Measurements from ENCODE around the gene MICALL1.

MICALL1 gene

GRCh38 chr22:37982938-37983859 is 77.1 kb downstream of the MICALL1 start:
- no peak overlapping the region for H3K27ac ChIP-seq
- no peak for TF ChIP-seq ZFX (IDR thresholded peaks at IDR 0.05)
- TF ChIP-seq, protein P1, sequence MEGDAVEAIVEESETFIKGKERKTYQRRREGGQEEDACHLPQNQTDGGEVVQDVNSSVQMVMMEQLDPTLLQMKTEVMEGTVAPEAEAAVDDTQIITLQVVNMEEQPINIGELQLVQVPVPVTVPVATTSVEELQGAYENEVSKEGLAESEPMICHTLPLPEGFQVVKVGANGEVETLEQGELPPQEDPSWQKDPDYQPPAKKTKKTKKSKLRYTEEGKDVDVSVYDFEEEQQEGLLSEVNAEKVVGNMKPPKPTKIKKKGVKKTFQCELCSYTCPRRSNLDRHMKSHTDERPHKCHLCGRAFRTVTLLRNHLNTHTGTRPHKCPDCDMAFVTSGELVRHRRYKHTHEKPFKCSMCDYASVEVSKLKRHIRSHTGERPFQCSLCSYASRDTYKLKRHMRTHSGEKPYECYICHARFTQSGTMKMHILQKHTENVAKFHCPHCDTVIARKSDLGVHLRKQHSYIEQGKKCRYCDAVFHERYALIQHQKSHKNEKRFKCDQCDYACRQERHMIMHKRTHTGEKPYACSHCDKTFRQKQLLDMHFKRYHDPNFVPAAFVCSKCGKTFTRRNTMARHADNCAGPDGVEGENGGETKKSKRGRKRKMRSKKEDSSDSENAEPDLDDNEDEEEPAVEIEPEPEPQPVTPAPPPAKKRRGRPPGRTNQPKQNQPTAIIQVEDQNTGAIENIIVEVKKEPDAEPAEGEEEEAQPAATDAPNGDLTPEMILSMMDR (conservative IDR thresholded peaks at IDR 0.05) = no peak

DNA sequence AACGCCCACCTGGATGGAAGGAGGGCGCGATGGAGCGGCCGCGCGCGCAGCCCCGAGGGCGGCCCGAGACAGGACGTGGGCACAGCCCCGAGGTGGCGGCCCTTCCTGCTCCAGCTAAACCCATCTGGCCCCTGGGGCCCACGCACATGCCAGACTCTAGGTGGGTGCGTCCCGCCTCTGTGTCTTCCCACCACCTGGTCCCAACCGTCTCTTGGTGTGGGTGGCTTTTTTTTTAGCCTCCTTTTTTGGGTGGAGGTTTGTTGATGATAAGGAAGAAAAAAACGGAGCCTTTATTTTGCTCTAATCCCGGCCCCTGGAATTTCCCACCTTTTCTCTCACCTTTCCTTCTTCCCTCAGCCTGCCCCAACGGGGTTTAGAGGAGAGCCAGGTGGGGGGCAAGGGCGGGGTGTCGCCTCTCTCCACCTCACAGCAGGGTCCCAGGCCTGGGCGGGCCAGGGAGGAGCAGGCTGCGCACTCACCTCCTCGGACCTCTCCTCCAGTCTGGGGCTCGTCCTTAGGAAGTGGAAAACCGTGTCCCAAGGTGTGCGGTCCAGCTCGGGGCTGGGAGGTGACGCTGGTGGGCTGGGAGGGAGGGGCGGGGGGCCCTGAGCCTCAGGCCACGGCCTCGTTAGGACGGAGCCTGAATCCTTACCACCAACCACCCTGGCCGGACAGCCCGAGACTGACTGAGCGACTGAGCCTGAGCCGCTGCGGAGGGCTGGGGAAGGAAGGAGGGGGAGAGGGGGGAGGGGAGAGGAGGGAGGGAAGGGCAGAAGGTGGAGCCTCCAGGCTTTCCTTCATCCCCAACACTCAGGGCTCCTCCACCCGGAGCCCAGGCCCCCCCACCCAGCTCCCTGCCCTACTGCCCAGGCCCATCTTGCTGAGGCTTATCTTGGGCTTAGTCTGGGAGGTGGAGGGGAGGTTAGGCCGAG is 78.0 kb downstream of the MICALL1 start, which contains the start of gene SOX10:
TSS of gene SOX10 (minus strand) at position 696 of the 932 bp plus-strand sequence. CDS start 771 bp downstream, outside the sequence.
- no peak within 1 kb of the TSS for H3K27ac ChIP-seq
- TF ChIP-seq ZFX (IDR thresholded peaks at IDR 0.05) = no peak
- TF ChIP-seq, protein P1 (conservative IDR thresholded peaks at IDR 0.05) = no peak

DNA sequence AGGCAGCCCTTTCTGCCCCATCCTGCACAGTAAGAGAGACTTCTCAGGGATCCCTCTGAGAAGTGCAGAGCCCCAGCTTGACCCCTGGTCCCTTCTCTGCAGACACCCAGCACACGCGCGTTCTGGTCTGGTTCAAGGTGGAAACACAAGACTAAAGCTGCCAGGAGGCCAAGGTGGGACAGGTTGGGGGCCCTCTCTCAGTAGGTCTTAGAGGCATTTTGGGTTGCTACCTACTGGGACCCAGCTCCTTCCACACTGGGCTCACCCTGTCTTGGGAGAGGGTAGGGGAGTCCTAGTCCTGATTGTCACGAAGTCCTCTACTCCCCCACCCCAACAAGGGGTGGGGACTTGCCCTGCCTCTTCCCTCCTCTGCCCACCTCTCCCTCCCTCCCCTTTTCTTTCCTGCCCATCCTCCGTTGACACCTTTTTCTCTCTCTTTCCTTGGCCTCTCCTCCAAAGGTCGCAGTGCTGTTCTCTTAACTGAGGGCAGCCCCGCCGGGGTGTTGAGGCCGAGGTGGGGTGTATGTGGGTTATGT is 79.0 kb downstream of the MICALL1 start:
- no peak overlapping the region for H3K27ac ChIP-seq
- TF ChIP-seq ZFX (IDR thresholded peaks at IDR 0.05) = no peak
- TF ChIP-seq, protein P1 (conservative IDR thresholded peaks at IDR 0.05) = no peak

GRCh38 chr22:37985751-37986281 is 79.7 kb downstream of the MICALL1 start:
- H3K27ac ChIP-seq = no peak overlapping the region
- TF ChIP-seq, protein P1 (conservative IDR thresholded peaks at IDR 0.05) = no peak
- TF ChIP-seq ZFX (IDR thresholded peaks at IDR 0.05) = no peak

DNA sequence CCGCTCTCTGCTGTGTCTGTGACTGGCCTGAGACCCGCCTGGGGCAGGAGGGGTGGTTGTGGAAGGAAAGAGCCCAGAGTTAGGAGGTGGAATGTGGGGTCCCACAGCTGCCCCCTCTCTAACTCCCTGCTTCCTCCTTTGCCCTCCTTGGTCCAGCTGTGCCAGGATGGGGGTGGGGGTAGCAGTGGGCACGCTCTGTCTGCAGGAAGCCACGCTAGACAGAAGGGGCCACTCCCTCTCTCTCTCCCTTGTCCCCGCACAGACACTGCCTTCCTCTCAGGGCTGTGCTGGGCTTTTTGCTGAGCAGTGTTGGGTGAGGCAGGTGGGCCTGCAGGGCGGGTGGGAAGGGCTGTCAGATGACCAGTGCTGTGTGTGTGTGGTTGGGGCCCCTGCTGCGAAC is 80.3 kb downstream of the MICALL1 start:
- no peak overlapping the region for H3K27ac ChIP-seq
- TF ChIP-seq, protein P1 (conservative IDR thresholded peaks at IDR 0.05) = no peak
- TF ChIP-seq ZFX (IDR thresholded peaks at IDR 0.05) = no peak

- no peak overlapping the region; the same call in 1 of the 2 replicates for H3K27ac ChIP-seq
- no peak for TF ChIP-seq ZFX (IDR thresholded peaks at IDR 0.05)
- TF ChIP-seq, protein P1 (conservative IDR thresholded peaks at IDR 0.05) = no peak
Measured at GRCh38 chr22:37989146-37990045, 83.3 kb downstream of the MICALL1 start.
